H1 (cell line): ENCODE measurements around the gene ZNF697. TPM values are rescaled to one million over a fixed set of nuclear protein-coding genes. Genes with fewer than 3 reads are reported as not detected.
"Not testable (repeated sequence)": the region's sequence is repeated elsewhere in the genome, so short reads cannot be mapped to it uniquely, and the experiment has no call there.

Source experiments
- CTCF ChIA-PET: fragments of 300-600 bp; sonication (Branson Sonifier 250); formaldehyde crosslinking; loops from one replicate; lab custom pipeline; 2021; ENCODE audit not compliant: partially characterized antibody; lab: Charles Lee
- POLR2A ChIA-PET: fragments of 300-600 bp; sonication (Branson Sonifier 250); formaldehyde crosslinking; loops from one replicate; lab custom pipeline; 2021; ENCODE audit warnings: inconsistent platforms; ENCODE audit not compliant: partially characterized antibody; lab: Charles Lee
- DNase-seq, 2 experiments: peaks; one replicate each; pipeline versions ENCODE4 v3.0.0 to v3.0.0-alpha.2; 2010 to 2022; ENCODE audit warnings: low spot score in 2 of 2, low read depth in 1 of 2, mixed read lengths in 1 of 2
- FAIRE-seq: peaks from 2 replicates; lab custom pipeline; 2011; peaks lifted over from hg19 to GRCh38; lab: Jason Lieb, UNC
- H2AFZ ChIP-seq: 2 replicates; pipeline ENCODE4 v1.8.1; 2012; ENCODE audit warnings: low read length, inconsistent platforms
- H2AK5ac ChIP-seq: 2 replicates; pipeline ENCODE4 v1.6.1; 2013; ENCODE audit warnings: low read depth, low read length
- H2BK120ac ChIP-seq: replicated peaks from 2 replicates; pipeline ENCODE3; 2013; ENCODE audit warnings: low read depth, low read length, inconsistent platforms
- H2BK12ac ChIP-seq: 2 replicates; pipeline ENCODE4 v1.6.1; 2013; ENCODE audit warnings: low read depth, low read length
- H2BK15ac ChIP-seq: 2 replicates; pipeline ENCODE4 v1.6.1; 2013; ENCODE audit warnings: low read length
- H2BK20ac ChIP-seq: 2 replicates; pipeline ENCODE4 v1.6.1; 2013; ENCODE audit warnings: low read length
- H2BK5ac ChIP-seq: 2 replicates; pipeline ENCODE4 v1.6.1; 2013; ENCODE audit warnings: low read depth, low read length
- H3K14ac ChIP-seq: 2 replicates; pipeline ENCODE4 v1.6.1; 2013; ENCODE audit warnings: inconsistent platforms; ENCODE audit not compliant: insufficient read length
- H3K18ac ChIP-seq: 2 replicates; pipeline ENCODE4 v1.6.1; 2013; ENCODE audit warnings: low read length; ENCODE audit errors: extremely low read depth
- H3K23ac ChIP-seq: 2 replicates; pipeline ENCODE4 v1.6.1; 2013; ENCODE audit warnings: inconsistent platforms; ENCODE audit not compliant: insufficient read length
- H3K23me2 ChIP-seq: 2 replicates; pipeline ENCODE4 v1.6.1; 2013; ENCODE audit warnings: low read depth, low read length
- H3K27ac ChIP-seq: 2 replicates; pipeline ENCODE4 v1.6.1; 2011; ENCODE audit warnings: low read depth, low read length, inconsistent platforms
- H3K27me3 ChIP-seq, 4 experiments: replicated peaks in 1 of 4; 1 replicate in 1 of 4; 2 replicates in 3 of 4; pipeline versions ENCODE4 v1.6.1 to v1.8.1; 2011 to 2013; ENCODE audit warnings: low read length in 3 of 4, mild to moderate bottlenecking in 3 of 4, inconsistent platforms in 2 of 4, mixed read lengths in 2 of 4, moderate library complexity in 1 of 4; ENCODE audit not compliant: control insufficient read depth in 3 of 4, insufficient read depth in 3 of 4; ENCODE audit errors: extremely low read depth in 1 of 4
- H3K36me3 ChIP-seq, 4 experiments: 2 replicates each; pipeline versions ENCODE4 v1.6.1 to v1.8.1; 2011 to 2013; ENCODE audit warnings: mild to moderate bottlenecking in 4 of 4, low read length in 3 of 4, moderate library complexity in 2 of 4, control low read depth in 1 of 4, inconsistent platforms in 1 of 4; ENCODE audit not compliant: insufficient read depth in 4 of 4, control insufficient read depth in 2 of 4
- H3K4ac ChIP-seq: replicated peaks from 2 replicates; pipeline ENCODE3; 2013; ENCODE audit warnings: low read length, low read depth, mixed read lengths, inconsistent platforms; ENCODE audit not compliant: insufficient read length
- H3K4me1 ChIP-seq, 4 experiments: replicated peaks in 1 of 4; 1 replicate in 1 of 4; 2 replicates in 3 of 4; pipeline versions ENCODE4 v1.6.1 to v1.8.1; 2011 to 2013; ENCODE audit warnings: low read length in 3 of 4, inconsistent platforms in 2 of 4, mixed read lengths in 1 of 4; ENCODE audit not compliant: insufficient read depth in 4 of 4, control insufficient read depth in 3 of 4
- H3K4me2 ChIP-seq, 2 experiments: 2 replicates each; pipeline versions ENCODE4 v1.6.1 to v1.8.1; 2011 to 2013; ENCODE audit warnings: low read depth in 2 of 2, low read length in 2 of 2, control low read depth in 1 of 2, inconsistent platforms in 1 of 2, mild to moderate bottlenecking in 1 of 2; ENCODE audit not compliant: insufficient read depth in 1 of 2
- H3K4me3 ChIP-seq, 4 experiments: fragments of 200-600, 300-600 bp in 1 of 4; sonication (generic), shearing (Covaris generic), sonication (Bioruptor Twin) in 1 of 4; 2 replicates each; pipeline versions ENCODE4 v1.5.1 to v1.8.1; 2011 to 2016; ENCODE audit warnings: low read length in 4 of 4, low read depth in 3 of 4, control low read depth in 2 of 4, inconsistent platforms in 2 of 4, mild to moderate bottlenecking in 2 of 4, mixed read lengths in 1 of 4, moderate library complexity in 1 of 4; ENCODE audit not compliant: insufficient read depth in 2 of 4; ENCODE audit errors: extremely low read depth in 1 of 4
- H3K56ac ChIP-seq: replicated peaks from 2 replicates; pipeline ENCODE3; 2013; ENCODE audit warnings: low read depth, mild to moderate bottlenecking, mixed read lengths, low read length, inconsistent platforms; ENCODE audit not compliant: insufficient read length
- H3K79me1 ChIP-seq: 2 replicates; pipeline ENCODE4 v1.6.1; 2013; ENCODE audit warnings: low read depth, low read length, control low read depth
- H3K79me2 ChIP-seq, 2 experiments: 2 replicates each; pipeline versions ENCODE4 v1.6.1 to v1.8.1; 2012 to 2013; ENCODE audit warnings: low read length in 2 of 2, mild to moderate bottlenecking in 2 of 2, inconsistent platforms in 1 of 2; ENCODE audit not compliant: insufficient read depth in 2 of 2, control insufficient read depth in 1 of 2
- H3K9ac ChIP-seq, 4 experiments: replicated peaks in 1 of 4; 1 replicate in 1 of 4; 2 replicates in 3 of 4; pipeline versions ENCODE4 v1.6.1 to v1.8.1; 2011 to 2013; ENCODE audit warnings: low read depth in 3 of 4, low read length in 3 of 4, control low read depth in 2 of 4, mild to moderate bottlenecking in 2 of 4, moderate library complexity in 2 of 4, inconsistent platforms in 1 of 4; ENCODE audit errors: extremely low read depth in 1 of 4
- H3K9me3 ChIP-seq, 2 experiments: 2 replicates each; pipeline versions ENCODE4 v1.6.1 to v1.8.1; 2012 to 2013; ENCODE audit warnings: mild to moderate bottlenecking in 2 of 2, moderate library complexity in 2 of 2, control low read depth in 1 of 2, inconsistent platforms in 1 of 2, low read depth in 1 of 2, low read length in 1 of 2, mixed read lengths in 1 of 2; ENCODE audit not compliant: insufficient read depth in 2 of 2
- H4K20me1 ChIP-seq, 2 experiments: replicated peaks in 1 of 2; 2 replicates each; pipeline versions ENCODE3 to v1.8.1; 2011 to 2013; ENCODE audit warnings: inconsistent platforms in 2 of 2, low read length in 2 of 2, mild to moderate bottlenecking in 1 of 2; ENCODE audit not compliant: insufficient read depth in 2 of 2, control insufficient read depth in 1 of 2
- H4K5ac ChIP-seq: 2 replicates; pipeline ENCODE4 v1.6.1; 2013; ENCODE audit warnings: low read length, low read depth, mixed read lengths, inconsistent platforms; ENCODE audit not compliant: insufficient read length
- H4K8ac ChIP-seq: 2 replicates; pipeline ENCODE4 v1.8.0; 2013; ENCODE audit warnings: mild to moderate bottlenecking, moderate library complexity, low read length, inconsistent platforms; ENCODE audit not compliant: insufficient read depth; ENCODE audit errors: extremely low read depth
- H4K91ac ChIP-seq: replicated peaks from 2 replicates; pipeline ENCODE3; 2013; ENCODE audit warnings: low read length, mixed read lengths, inconsistent platforms; ENCODE audit not compliant: insufficient read length
- WGBS, 2 experiments: shearing (Covaris generic) in 1 of 2; methylation state at CpG; one replicate each; pipeline versions ENCODE4 v1.1.6 to v1.1.7; 2013 to 2015; ENCODE audit warnings: low lambda C conversion rate in 2 of 2, mixed read lengths in 2 of 2, inconsistent platforms in 1 of 2, low coverage in 1 of 2, missing lambda C conversion rate in 1 of 2; ENCODE audit not compliant: insufficient replicate concordance in 2 of 2, insufficient coverage in 1 of 2, insufficient read length in 1 of 2; ENCODE audit errors: extremely low coverage in 1 of 2, missing lambda C conversion rate in 1 of 2; 5-methylcytosine and 5-hydroxymethylcytosine counted together
- polyA plus RNA-seq, 7 experiments: library from polyadenylated mRNA; depleted of rRNA in 3 of 7; stranded (reverse) in 5 of 7; unstranded in 2 of 7; fragments of >200 nt in 5 of 7; fragments of 200-250 nt in 2 of 7; gene quantifications; 1 replicate in 5 of 7; 2 replicates in 1 of 7; 4 replicates in 1 of 7; pipeline versions ENCODE4 v1.2.1 to v1.2.3, GENCODE V29; 2011 to 2013; ENCODE audit warnings: missing spikeins in 2 of 7, mixed read lengths in 2 of 7
- total RNA-seq: library from RNA; stranded (reverse); fragmentation: NEBNext Ultra II Directional; extraction: Animal tissue kit (Norgen Biotek cat#: 25700); gene quantifications from 2 replicates; pipeline ENCODE4 v1.2.1, GENCODE V29; 2021

The ZNF697 gene
- total and polyA plus RNA-seq, 2 of the 8 experiments (the other 6 are each of a cell fraction or from before 2014, with no cell fraction given): 5.6 to 18.3 TPM

DNA sequence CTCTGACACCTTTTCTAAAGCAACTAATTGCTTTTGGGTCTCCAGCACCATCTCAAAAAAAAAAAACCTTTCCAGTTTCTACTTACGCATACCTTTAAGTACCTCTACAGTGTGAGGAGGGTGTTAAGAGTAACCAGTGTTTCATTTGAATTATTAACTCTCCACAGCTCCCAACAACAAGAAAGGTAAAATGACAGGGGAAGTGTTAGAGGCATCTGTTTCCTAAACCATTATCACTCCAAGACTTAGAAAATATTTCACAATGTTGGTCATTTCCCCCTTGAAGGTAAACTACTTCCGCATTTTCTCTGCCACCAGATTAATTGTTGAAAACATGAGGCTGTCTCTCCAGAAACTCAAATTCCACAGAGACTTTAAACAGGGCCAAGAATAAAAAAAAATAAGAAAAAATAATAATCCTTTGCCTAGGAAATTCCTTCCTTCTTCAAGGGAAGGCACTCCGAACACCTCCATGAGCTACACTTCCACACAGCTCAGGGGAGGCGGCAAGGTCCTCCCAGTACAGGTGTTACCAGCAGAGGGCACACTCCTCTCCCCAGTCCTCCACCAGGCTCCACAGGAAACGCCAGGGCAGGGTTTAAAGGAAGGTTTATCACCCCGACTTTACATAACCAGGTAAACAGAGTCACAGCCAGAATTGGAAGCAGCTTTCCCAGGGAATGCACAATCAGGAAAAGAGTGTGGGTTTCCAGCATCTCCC is 40.8 kb downstream of the ZNF697 start:
- H2BK12ac ChIP-seq, H3K79me2 ChIP-seq, H3K56ac ChIP-seq, H3K79me1 ChIP-seq, H3K27me3 ChIP-seq, POLR2A ChIA-PET, H3K4me2 ChIP-seq, H3K4ac ChIP-seq, H3K23ac ChIP-seq, H2BK15ac ChIP-seq, H2AK5ac ChIP-seq, H3K4me3 ChIP-seq, H3K36me3 ChIP-seq, H4K8ac ChIP-seq, H3K9ac ChIP-seq, H3K14ac ChIP-seq, H4K91ac ChIP-seq, H3K27ac ChIP-seq, H3K18ac ChIP-seq, H3K23me2 ChIP-seq, H3K4me1 ChIP-seq, H2AFZ ChIP-seq, H2BK5ac ChIP-seq, H4K20me1 ChIP-seq, H4K5ac ChIP-seq, H3K9me3 ChIP-seq, H2BK20ac ChIP-seq, DNase-seq, H2BK120ac ChIP-seq: not testable (repeated sequence)
- peak; percentile 96 for FAIRE-seq
- CTCF ChIA-PET: interaction anchor here (0.8 to 1.5 kb wide), 4 partner anchors 12 to 70 kb away, joined by 3 to 5 read pairs (median 4); no protein-coding TSS in a partner anchor
- 89% methylated on average over 4 of the region's 6 CpGs; no CpG with 5 or more reads in 1 of the 2 experiments for WGBS, 2 experiments
